HUES6 (cell line): ENCODE measurements around the gene JOSD2.

Source experiments
- H3K27ac ChIP-seq: 2 replicates; pipeline ENCODE4 v1.7.0; 2013; ENCODE audit warnings: low read depth, mild to moderate bottlenecking, low read length, inconsistent platforms
- H3K27me3 ChIP-seq: 2 replicates; pipeline ENCODE4 v1.6.1; 2013; ENCODE audit warnings: low read length; ENCODE audit not compliant: control insufficient read depth, insufficient read depth
- H3K36me3 ChIP-seq: 2 replicates; pipeline ENCODE4 v1.6.1; 2013; ENCODE audit warnings: low read length; ENCODE audit not compliant: control insufficient read depth, insufficient read depth
- H3K4me1 ChIP-seq: 2 replicates; pipeline ENCODE4 v1.6.1; 2013; ENCODE audit warnings: low read length; ENCODE audit not compliant: control insufficient read depth, insufficient read depth
- H3K4me3 ChIP-seq: 2 replicates; pipeline ENCODE4 v1.5.1; 2013; ENCODE audit warnings: low read depth, low read length
- H3K9ac ChIP-seq: one replicate; pipeline ENCODE4 v1.6.1; 2013; ENCODE audit warnings: mild to moderate bottlenecking, low read length
- H3K9me3 ChIP-seq: 2 replicates; pipeline ENCODE4 v1.6.1; 2013; ENCODE audit warnings: low read depth, low read length; ENCODE audit not compliant: control insufficient read depth, insufficient read depth

JOSD2 gene

DNA sequence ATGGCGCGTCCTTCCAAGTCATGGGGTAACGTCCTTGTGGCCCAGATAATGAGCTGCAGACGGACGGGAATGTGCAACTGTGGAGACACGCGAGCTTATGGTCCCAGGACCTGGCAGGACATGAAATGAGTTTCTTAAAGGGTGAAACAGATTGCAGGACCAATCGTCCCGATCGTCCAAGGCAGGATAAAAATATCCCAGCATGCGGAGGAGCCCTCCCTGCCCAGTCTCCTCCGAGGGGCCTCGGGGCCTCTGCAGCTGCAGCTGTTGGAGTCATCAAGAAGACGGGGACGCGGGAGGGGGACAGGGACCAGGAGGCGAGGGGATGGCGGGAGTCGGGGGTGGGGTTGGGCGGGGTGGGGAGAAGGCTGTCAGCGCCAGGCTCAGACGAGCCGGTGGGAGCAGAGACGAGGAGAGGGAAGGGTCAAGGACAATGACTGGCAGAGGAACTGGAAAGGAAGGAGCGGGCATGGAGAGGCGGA is 20.0 kb downstream of the JOSD2 start:
- no peak overlapping the region for H3K4me3 ChIP-seq
- no peaks in the 10 kb centered on the region for H3K36me3 ChIP-seq
- peaks cover 81% of the 10 kb centered on the region for H3K27me3 ChIP-seq
- peaks cover 15% of the 10 kb centered on the region; the same call in 1 of the 2 replicates for H3K4me1 ChIP-seq
- no peak overlapping the region for H3K27ac ChIP-seq
- H3K9me3 ChIP-seq: peaks cover 13% of the 10 kb centered on the region
- no peak overlapping the region for H3K9ac ChIP-seq

DNA sequence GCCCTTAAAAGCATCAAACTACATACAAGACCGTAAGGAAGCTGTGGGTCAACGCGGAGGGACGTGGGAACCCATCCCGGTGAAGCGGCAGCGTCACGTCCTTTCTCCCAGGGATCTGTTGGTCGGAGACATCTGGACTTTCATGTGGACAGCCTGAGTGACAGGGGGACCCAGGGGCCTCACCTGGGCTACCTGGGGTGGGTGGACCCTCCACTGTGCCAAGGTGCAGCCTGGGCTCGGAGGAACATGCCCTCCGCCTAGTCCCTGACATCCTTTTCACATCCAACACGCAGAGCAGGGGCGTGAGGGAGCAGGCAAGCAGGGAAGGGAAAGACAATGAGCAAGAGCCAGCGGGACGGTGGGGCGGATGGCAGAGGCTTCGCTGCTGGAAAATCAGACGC is 20.6 kb downstream of the JOSD2 start:
- Histone ChIP-seq H3K27ac (no peak overlapping the region), H3K9ac (no peak overlapping the region), H3K4me3 (no peak overlapping the region), H3K9me3 (peaks cover 19% of the 10 kb centered on the region), H3K27me3 (peaks cover 78% of the 10 kb centered on the region), H3K4me1 (peaks cover 15% of the 10 kb centered on the region; the same call in 1 of the 2 replicates), H3K36me3 (peaks cover 5% of the 10 kb centered on the region)

DNA sequence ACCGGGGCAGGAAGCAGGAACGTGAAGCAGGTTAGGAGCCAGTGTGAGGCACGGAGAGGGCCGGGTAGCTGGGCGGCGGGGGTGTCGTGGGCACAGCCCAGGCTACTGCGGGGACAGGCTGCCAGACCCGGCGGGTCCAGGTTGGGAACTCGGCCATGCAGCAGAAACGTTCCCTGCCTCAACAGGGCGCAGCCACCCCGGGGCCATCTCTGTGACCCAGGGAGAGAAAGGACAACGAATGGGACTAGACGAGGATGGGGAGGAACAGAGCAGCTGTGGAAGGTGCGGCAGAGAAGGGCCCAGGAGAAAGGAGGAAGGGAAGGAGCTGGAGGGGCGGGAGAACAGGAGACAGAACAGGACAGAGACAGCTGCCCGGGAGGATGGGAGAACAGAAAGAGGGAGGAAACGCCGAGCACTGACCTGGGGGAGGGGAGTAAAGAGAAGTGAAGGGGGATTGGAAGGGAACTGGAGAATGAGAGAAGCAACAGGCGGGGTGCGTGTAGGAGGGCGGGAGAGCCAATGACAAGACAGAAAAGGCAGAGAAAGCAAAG is 21.5 kb downstream of the JOSD2 start:
- Histone ChIP-seq H3K9ac (no peak overlapping the region), H3K27ac (no peak overlapping the region), H3K4me3 (no peak overlapping the region; the same call in 1 of the 2 replicates), H3K9me3 (peaks cover 28% of the 10 kb centered on the region), H3K36me3 (peaks cover 10% of the 10 kb centered on the region), H3K4me1 (peaks cover 15% of the 10 kb centered on the region; the same call in 1 of the 2 replicates), H3K27me3 (peaks cover 70% of the 10 kb centered on the region)

DNA sequence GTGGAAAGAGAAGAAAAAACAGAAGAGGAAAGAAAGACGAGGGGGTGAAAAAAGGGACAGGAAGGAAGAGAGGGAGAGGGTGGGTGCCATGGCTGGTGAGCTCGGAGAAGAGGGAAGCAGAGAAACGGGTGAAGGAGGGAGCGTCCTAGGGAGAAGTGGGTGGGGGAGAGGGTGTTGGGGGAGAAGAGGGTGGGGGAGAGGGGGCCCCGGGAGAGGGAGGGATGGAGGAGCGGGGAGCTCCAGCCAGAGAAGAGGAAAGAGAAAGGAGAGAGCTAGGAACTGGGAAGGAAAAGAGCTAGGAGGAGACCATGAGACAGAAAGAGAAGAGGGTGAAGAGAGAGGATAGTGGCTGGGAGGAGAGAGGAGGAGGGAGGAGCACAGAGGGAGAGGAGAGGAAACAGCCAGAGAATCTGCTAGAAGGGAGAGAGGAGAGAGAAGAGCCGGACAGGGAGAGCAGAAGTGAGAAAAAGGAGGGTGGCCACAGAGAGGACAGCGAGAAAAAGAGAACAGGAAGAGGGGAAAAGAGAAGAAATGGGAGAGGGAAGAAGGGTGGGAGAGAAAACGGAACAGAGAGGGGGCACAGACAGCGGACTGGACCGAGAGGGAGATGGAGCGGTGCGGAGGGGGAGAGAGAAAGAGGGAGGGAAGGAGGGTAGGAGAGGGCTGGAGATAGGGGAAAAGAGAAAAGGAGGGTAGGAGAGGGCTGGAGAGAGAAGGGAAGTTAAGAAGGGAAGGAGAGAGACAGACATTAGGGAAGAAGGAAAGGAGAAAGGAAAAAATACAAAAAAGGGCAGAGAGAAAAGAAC is 22.4 kb downstream of the JOSD2 start:
- peaks cover 28% of the 10 kb centered on the region for H3K9me3 ChIP-seq
- peaks cover 15% of the 10 kb centered on the region; the same call in 1 of the 2 replicates for H3K4me1 ChIP-seq
- H3K4me3 ChIP-seq: no peak overlapping the region
- H3K36me3 ChIP-seq: peaks cover 10% of the 10 kb centered on the region
- no peak overlapping the region for H3K27ac ChIP-seq
- H3K9ac ChIP-seq: no peak overlapping the region
- H3K27me3 ChIP-seq: peaks cover 61% of the 10 kb centered on the region

DNA sequence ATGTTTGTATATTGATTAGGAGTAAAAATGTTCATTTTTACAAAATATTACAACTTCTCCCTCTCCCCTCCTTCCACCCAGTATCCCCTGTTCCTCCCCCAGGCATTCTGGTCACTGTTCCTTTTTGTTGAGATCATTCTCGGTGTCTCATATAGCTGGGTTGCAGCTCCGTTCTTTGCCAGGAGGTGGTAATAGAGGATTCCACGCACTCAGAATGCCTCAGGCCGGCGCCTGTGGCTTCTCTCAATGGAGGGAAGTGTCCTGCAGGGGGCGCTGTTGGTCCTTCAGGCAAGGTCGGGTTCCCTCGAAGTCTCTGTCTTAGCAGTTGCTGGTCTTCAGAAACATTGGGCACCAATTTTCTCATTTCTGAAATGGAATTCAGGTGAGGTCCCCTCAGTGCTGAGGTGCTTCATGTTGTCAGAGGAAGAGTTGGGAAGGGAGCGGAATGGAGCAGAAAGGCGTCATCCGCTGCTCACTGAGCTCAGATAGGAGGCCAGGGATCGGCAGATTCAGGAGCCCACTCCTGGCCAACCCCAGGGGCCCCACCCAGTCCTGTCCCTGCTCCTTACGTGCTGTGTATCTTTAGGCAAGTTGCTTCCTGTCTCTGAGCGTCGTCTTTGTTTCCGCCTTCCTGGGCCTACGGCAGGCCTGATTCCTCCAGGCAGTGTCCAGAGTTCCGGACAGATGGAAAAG is 24.0 kb downstream of the JOSD2 start:
- Histone ChIP-seq H3K27me3 (peaks cover 45% of the 10 kb centered on the region), H3K9ac (no peak overlapping the region), H3K4me1 (peaks cover 10% of the 10 kb centered on the region; the same call in 1 of the 2 replicates), H3K9me3 (peaks cover 28% of the 10 kb centered on the region), H3K27ac (no peak overlapping the region), H3K36me3 (peaks cover 23% of the 10 kb centered on the region), H3K4me3 (no peak overlapping the region)

DNA sequence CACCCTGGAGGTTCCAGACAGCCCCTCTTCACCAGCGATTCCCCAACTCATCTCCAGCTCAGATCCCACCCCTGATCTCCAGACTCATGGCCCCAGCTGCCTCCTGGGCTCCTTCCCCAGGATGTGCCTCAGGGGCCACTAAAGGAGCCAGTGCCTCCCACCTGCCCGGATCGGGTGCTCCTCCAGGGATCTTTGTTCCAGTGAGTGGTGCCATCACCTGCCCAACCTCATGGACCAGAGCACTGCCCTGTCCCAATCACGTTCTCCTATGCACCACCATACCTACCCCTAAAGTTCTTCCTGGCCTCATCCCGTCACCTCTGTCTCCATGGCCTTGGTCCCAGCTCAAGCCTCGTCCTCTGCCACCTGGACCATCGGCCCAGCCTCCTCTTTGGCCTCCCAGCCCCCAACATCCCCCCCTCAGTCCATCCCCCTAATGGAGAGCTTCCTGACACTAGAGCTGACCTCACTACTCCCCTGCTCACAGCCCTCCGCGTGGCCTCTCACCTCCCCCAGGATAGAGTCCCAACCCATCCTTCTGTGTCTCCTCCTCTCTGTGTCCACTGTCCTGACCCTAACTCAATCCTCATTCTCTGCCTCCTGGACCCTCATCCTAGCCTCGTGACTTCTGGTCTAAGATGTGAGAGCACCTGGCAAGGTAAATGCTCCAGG is 25.6 kb downstream of the JOSD2 start:
- H3K27me3 ChIP-seq: peaks cover 30% of the 10 kb centered on the region
- no peak overlapping the region for H3K9ac ChIP-seq
- peaks cover 23% of the 10 kb centered on the region for H3K9me3 ChIP-seq
- H3K4me1 ChIP-seq: peaks cover 6% of the 10 kb centered on the region; the same call in 1 of the 2 replicates
- H3K4me3 ChIP-seq: no peak overlapping the region
- H3K36me3 ChIP-seq: peaks cover 39% of the 10 kb centered on the region
- H3K27ac ChIP-seq: no peak overlapping the region

DNA sequence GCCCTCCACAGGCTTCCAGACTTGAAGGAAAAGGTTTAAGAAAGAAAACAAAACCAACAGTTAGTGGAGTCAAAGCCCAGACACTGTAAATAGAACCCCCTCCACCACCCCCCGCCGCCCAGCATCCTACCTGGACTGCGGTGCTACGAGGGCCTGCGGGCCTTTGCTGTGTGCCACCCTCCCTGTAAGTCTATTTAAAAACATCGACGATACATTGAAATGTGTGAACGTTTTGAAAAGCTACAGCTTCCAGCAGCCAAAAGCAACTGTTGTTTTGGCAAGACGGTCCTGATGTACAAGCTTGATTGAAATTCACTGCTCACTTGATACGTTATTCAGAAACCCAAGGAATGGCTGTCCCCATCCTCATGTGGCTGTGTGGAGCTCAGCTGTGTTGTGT is 28.1 kb downstream of the JOSD2 start:
- no peak overlapping the region for H3K9ac ChIP-seq
- no peaks in the 10 kb centered on the region for H3K4me1 ChIP-seq
- no peak overlapping the region for H3K27ac ChIP-seq
- peaks cover 62% of the 10 kb centered on the region for H3K36me3 ChIP-seq
- peaks cover 9% of the 10 kb centered on the region for H3K27me3 ChIP-seq
- no peak overlapping the region for H3K4me3 ChIP-seq
- peaks cover 27% of the 10 kb centered on the region for H3K9me3 ChIP-seq

DNA sequence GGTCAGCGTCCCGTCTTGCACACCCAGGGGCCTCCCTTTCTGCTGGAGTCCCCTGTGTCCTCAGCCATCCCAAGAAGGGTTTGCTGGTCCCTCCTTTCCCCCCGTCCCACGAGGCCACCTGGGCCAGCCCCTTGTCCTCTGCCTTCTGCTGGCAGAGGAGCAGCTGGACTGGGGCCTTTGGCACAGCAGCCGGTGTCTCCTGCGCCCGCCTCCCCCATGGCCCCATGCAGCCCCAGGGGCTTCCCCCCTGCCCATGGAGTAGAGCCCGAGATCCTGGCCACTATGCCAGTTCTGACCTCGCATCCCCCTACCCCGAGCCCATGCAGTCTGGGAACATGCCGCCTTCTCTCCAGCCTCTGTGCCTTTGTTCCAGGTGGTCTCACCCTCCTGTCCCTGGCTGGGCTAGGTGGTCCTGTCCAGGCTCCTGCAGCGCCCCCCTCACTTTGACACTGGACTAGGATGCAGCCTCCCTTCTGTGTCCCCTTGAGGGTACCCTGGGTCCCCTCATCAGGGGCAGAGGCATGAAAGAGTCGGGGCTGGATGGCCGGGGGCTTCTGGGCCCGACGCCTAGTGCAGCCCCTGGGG is 28.6 kb downstream of the JOSD2 start:
- H3K4me1 ChIP-seq: 0 out of 2 replicates have a peak, but pooled peaks cover under 1% of the 10 kb centered on the region
- H3K9ac ChIP-seq: no peak overlapping the region
- peaks cover 27% of the 10 kb centered on the region for H3K9me3 ChIP-seq
- H3K36me3 ChIP-seq: peaks cover 65% of the 10 kb centered on the region
- peaks cover 4% of the 10 kb centered on the region for H3K27me3 ChIP-seq
- H3K4me3 ChIP-seq: no peak overlapping the region
- no peak overlapping the region for H3K27ac ChIP-seq

DNA sequence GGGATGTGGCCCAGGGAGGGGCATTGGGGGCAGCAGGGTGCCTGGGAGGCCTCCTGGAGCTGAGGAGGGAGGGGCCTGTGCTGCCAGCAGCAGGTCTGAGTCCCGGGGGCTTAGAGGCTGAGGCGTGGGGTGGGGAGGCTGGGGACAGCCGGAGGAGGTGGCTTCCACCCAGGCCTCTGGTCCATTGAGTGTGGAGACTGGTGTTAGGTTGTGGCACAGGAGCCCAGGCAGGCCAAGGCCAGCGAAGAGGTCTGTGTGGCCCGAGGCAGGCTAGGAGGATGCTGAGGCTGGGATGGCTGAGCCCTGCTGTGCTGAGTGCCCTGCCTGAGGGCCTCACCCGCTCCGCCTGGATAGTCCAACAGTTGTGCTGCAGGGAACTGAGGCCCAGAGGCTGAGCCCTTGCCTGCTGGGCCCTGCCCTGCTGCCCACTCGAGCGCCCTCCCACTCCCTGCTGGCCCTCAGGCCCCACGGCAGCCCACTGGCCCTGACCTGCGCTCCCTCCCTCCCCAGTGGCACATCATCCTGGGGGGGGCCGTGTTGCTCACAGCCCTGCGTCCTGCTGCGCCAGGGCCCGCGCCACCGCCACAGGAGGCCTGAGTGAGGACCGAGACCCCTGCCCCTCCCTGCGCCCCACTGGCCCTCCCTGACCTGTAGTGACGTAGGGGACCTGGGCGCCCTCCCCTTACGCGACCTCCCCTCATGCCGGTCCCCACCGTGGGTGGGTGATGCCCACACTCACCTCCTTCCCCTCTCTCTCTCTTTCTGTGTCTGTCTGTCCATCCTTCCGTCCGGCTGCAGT is 29.4 kb downstream of the JOSD2 start:
- Histone ChIP-seq H3K4me3 (no peak overlapping the region), H3K9me3 (peaks cover 25% of the 10 kb centered on the region), H3K9ac (no peak overlapping the region), H3K27ac (no peak overlapping the region), H3K36me3 (peaks cover 65% of the 10 kb centered on the region), H3K4me1 (0 out of 2 replicates have a peak, but pooled peaks cover 4% of the 10 kb centered on the region), H3K27me3 (no peaks in the 10 kb centered on the region)
